SH-SY5Y (cell line): ENCODE results near the gene SPG11.

Experiments
- GATA2 ChIP-seq: IDR thresholded peaks from 2 replicates; pipeline ENCODE4 v1.6.1; 2011; ENCODE audit warnings: mild to moderate bottlenecking, low read depth, low read length
- GATA3 ChIP-seq: IDR thresholded peaks from 2 replicates; pipeline ENCODE4 v1.6.1; 2011; ENCODE audit warnings: low read depth, mild to moderate bottlenecking, low read length, moderate library complexity

Gene SPG11

DNA sequence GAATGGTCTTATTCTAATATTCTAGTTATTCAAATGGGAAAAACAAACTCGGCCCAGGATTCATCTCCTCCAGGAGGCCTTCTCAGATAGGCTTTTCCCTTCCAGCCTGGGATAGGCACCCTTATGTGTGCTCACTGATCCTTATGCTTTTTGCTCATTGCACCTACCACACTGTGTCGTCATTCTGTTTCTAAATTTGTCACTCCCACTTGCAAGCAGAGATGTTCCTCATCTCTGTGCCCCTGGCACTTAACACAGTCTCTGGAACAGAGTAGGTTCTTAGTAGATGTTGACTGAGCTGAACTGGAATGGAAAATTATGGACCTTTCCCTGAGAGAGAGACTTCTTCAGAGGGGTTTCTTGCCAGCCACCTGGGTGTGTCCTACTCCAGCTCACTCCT lies 18.7 kb upstream of the SPG11 start:
- TF ChIP-seq GATA3 (no peak), GATA2 (no peak)

DNA sequence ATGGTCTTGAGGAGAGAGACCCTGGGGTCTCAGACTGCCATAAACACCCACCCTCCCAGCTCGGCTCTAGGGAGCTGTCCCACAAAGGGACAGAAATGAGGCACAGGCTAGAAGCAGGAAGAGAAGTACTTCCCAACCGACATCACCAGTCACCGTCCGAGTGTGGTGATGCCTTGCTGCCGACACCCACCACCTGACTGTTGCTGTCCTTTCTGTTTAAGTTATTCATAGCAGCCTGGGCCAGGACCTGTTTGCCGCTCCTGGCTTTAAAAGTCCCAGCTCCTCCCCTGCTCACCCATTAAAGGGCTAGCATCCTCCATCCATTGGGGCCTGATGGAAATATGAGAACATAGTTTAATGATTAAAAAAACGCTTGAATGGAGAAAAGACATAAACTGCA lies 13.2 kb upstream of the SPG11 start:
- TF ChIP-seq GATA3 (no peak), GATA2 (no peak)

- no peak for TF ChIP-seq GATA3
These were observed 12.4 kb upstream of the SPG11 start for GRCh38 chr15:44675911-44676310.

- TF ChIP-seq GATA2: no peak
- no peak for TF ChIP-seq GATA3
These were observed 10.2 kb upstream of the SPG11 start for GRCh38 chr15:44673639-44674038.

GRCh38 chr15:44670087-44670950 lies 6.9 kb upstream of the SPG11 start:
- TF ChIP-seq GATA2: no peak
- no peak for TF ChIP-seq GATA3

- no peak for TF ChIP-seq GATA3
- no peak for TF ChIP-seq GATA2
These were observed 5.5 kb upstream of the SPG11 start for GRCh38 chr15:44668921-44669320.

DNA sequence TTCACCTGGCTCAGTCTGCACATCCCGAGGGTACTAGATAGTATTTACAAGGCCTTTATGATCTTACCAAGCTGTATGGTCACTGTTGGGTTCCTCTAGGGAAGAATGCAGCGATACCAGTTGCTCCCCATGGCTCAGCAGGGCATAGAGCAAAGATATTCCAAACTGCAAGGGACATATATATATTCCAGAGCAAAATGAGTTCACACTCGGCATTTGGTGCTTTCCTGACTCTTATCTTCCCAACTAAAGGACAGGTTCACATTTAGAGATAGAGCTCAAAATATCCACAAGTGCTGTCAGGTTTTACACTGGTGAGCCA lies 3.5 kb upstream of the SPG11 start:
- TF ChIP-seq GATA3: no peak
- TF ChIP-seq GATA2: no peak

DNA sequence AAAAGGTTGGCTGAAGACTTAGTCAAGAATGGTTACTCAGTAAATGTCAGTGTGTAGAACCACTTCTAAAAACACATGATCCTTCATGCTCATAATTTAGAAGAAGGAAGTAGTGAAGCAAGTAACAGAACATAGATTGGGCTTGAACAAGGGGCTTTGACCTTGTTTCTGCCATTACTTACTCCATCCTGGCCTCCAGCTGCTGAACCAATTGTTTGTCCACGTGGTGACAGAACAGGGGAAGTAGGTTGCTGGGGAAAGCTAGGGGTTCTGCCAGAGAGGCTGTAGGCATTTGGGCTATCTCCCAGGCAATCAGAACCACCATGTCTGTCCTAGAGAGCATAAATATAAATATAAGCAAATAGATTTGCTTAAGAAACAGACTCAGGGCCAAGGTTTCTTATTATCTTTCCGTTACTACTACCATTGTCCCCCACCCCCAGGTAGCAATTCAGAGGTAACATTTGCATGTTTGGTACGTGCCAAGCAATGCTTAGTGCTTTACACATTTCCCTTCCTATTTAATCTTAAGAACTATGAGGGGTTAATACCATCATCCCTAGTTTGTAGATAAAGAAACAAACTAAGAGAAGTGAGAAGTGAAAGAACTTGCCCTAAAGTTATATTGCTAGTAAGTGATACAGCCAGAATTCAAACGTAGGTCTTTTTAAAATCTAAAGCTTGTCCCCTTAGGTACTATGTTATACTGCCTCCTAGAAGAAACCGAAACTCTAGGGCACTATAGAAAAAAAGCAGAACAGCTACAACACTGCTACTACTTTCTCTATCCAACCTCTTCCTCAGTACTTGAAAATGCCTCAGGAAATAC lies 3.0 kb upstream of the SPG11 start:
- TF ChIP-seq GATA3: no peak
- TF ChIP-seq GATA2: no peak

- TF ChIP-seq GATA2: no peak
- TF ChIP-seq GATA3: no peak
These were observed 718 bp downstream of the SPG11 start for GRCh38 chr15:44662478-44663409.

- no peak for TF ChIP-seq GATA3
- no peak for TF ChIP-seq GATA2
These were observed 1.9 kb downstream of the SPG11 start for GRCh38 chr15:44661576-44661975.

DNA sequence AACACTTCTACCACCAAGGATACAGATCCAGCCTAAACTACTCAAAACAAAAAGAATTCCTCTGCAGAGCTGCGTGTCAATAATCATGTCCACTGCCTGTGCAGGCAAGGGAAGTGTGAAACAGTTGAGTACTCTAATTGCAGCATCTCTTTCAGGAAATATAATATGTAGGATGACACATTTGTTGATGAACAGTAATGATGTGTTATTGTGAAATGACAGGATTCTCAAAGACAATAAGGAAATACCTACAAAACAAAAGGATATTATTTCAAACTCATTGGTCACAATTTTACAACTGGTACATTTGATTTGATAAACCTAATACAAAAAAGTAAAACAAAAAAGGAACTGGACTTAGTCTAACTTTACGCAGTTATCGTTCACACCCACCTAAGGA lies 4.4 kb downstream of the SPG11 start:
- TF ChIP-seq GATA2 (no peak), GATA3 (no peak)

DNA sequence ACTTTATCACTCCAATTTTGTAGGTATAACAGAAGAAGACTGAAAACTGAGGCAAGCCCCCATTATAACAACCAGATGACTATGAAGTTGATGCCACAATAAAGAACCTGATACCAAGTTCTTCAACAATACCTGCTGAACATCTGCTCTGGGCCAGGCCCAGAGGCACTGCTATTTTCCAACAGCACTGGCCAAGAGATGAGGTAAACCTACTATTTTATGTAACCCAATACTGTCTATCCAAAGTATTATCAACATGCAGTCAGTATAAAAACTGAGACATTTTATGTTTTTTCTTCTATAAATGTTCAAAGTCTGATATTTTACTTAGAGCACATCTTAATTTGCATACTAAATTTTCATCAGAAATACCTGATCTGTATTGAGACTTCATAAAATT lies 6.1 kb downstream of the SPG11 start:
- no peak for TF ChIP-seq GATA2
- no peak for TF ChIP-seq GATA3

DNA sequence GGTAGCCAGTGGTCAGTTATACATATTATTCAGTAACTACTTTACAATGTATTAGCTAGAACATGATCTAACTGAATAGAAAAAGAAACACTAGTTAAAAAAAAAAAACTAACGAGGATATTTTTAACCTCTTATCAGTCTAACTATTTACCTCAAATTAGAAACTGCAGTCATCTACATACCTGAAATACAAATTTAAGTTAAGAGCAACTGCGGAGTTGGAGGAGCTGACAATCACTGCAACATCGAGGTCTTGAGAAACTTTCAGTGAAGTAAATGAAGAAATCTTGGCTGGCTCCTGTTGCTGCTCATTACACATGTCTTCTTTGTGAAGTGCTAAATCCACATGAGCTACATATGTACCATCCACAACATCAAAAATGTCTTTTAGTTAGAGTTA lies 6.5 kb downstream of the SPG11 start:
- no peak for TF ChIP-seq GATA3
- TF ChIP-seq GATA2: no peak

DNA sequence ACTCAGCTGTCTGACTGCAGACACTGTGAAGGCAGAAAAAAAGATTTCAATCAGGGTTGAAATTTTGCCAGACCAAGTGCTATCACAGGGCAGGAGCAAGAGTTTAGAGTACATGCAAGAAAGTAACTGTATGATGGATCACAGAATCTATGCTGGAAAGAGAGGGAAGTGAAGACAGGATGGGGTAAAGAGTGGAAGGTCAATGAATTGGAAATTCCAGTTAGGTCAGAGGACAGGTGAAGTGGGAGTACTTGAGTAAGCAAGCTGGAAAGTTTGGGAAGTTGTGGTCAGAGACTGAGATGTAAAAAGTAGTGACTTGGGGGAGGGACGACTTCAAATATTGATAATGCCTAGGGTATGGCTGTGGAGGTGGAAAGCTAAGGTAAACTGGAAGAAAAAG lies 7.2 kb downstream of the SPG11 start:
- no peak for TF ChIP-seq GATA2
- TF ChIP-seq GATA3: no peak
